Keratinocyte (primary cell): ENCODE results near the gene SURF2. TPM values are rescaled to one million over a fixed set of nuclear protein-coding genes. Genes with fewer than 3 reads are reported as not detected.

Experiments used
- DNase-seq: peaks from one replicate; pipeline ENCODE4 v3.0.0-alpha.2; 2011; ENCODE audit warnings: low read depth, missing footprints, low spot score
- FAIRE-seq: peaks from 2 replicates; lab custom pipeline; 2011; peaks lifted over from hg19 to GRCh38; lab: Jason Lieb, UNC
- H2AFZ ChIP-seq: 2 replicates; pipeline ENCODE4 v1.6.0; 2012; ENCODE audit warnings: low read length, control low read depth, inconsistent platforms; ENCODE audit not compliant: control insufficient read depth
- H3K27ac ChIP-seq: 2 replicates; pipeline ENCODE4 v1.5.1; 2011; ENCODE audit warnings: low read length; ENCODE audit not compliant: control insufficient read depth, insufficient read depth
- H3K27me3 ChIP-seq: 3 replicates; pipeline ENCODE4 v1.6.0; 2011; ENCODE audit warnings: low read length; ENCODE audit not compliant: control insufficient read depth, insufficient read depth; ENCODE audit errors: extremely low read depth
- H3K36me3 ChIP-seq, 2 experiments: 2 replicates in 1 of 2; 3 replicates in 1 of 2; pipeline ENCODE4 v1.5.1; 2011; ENCODE audit warnings: low read length in 2 of 2, mild to moderate bottlenecking in 1 of 2; ENCODE audit not compliant: control insufficient read depth in 2 of 2, insufficient read depth in 2 of 2; ENCODE audit errors: extremely low read depth in 1 of 2
- H3K4me1 ChIP-seq: 3 replicates; pipeline ENCODE4 v1.5.1; 2011; ENCODE audit warnings: low read length; ENCODE audit not compliant: control insufficient read depth, insufficient read depth; ENCODE audit errors: extremely low read depth
- H3K4me2 ChIP-seq: 3 replicates; pipeline ENCODE4 v1.6.0; 2011; ENCODE audit warnings: low read depth, low read length; ENCODE audit not compliant: control insufficient read depth, insufficient read depth; ENCODE audit errors: extremely low read depth
- H3K4me3 ChIP-seq, 3 experiments: fragments of 200-600 bp in 1 of 3; sonication (generic) in 1 of 3; 2 replicates in 2 of 3; 3 replicates in 1 of 3; pipeline ENCODE4 v1.5.1; 2011 to 2016; ENCODE audit warnings: low read length in 3 of 3, mild to moderate bottlenecking in 3 of 3, control low read depth in 2 of 3, inconsistent platforms in 1 of 3, low read depth in 1 of 3, mixed read lengths in 1 of 3, mixed run types in 1 of 3, moderate library complexity in 1 of 3; ENCODE audit not compliant: control insufficient read depth in 2 of 3, insufficient read depth in 2 of 3; ENCODE audit errors: extremely low read depth in 1 of 3
- H3K79me2 ChIP-seq: 2 replicates; pipeline ENCODE4 v1.6.0; 2012; ENCODE audit warnings: low read length; ENCODE audit not compliant: control insufficient read depth, insufficient read depth
- H3K9ac ChIP-seq: 3 replicates; pipeline ENCODE4 v1.6.0; 2011; ENCODE audit warnings: low read length; ENCODE audit not compliant: control insufficient read depth, insufficient read depth; ENCODE audit errors: extremely low read depth
- H3K9me1 ChIP-seq: 3 replicates; pipeline ENCODE4 v1.6.0; 2011; ENCODE audit warnings: low read length; ENCODE audit not compliant: control insufficient read depth, insufficient read depth; ENCODE audit errors: extremely low read depth
- H3K9me3 ChIP-seq: 2 replicates; pipeline ENCODE4 v1.5.1; 2012; ENCODE audit warnings: low read depth, low read length; ENCODE audit not compliant: control insufficient read depth
- H4K20me1 ChIP-seq: 3 replicates; pipeline ENCODE4 v1.6.0; 2011; ENCODE audit warnings: low read length; ENCODE audit not compliant: control insufficient read depth, insufficient read depth; ENCODE audit errors: extremely low read depth
- EZH2 ChIP-seq: IDR thresholded peaks from one replicate; pipeline ENCODE4 v1.6.1; 2012; ENCODE audit warnings: inconsistent platforms, mild to moderate bottlenecking, low read length, moderate library complexity
- dilution Hi-C: fragments of 300-500 bp; cut with MboI; formaldehyde crosslinking; loops from one replicate; pipeline ENCODE4 v1.7.0; 2020; ENCODE audit warnings: low sequenced_read_pairs; ENCODE audit not compliant: extremely low pct_ligation_motif_present
- polyA plus RNA-seq, 5 experiments: library from polyadenylated mRNA; depleted of rRNA in 3 of 5; stranded (reverse) in 3 of 5; stranded (forward) in 1 of 5; unstranded in 1 of 5; fragments of >200 nt; gene quantifications; 1 replicate in 1 of 5; 2 replicates in 3 of 5; 3 replicates in 1 of 5; pipeline versions ENCODE4 v1.2.1 to v1.2.3, GENCODE V29; 2011 to 2012; ENCODE audit warnings: missing spikeins in 2 of 5, low read depth in 1 of 5, low replicate concordance in 1 of 5
- TF ChIP-seq, protein P1 (sequence below), 3 experiments: IDR thresholded peaks in 1 of 3; conservative IDR thresholded peaks in 1 of 3; optimal IDR thresholded peaks in 1 of 3; 2 replicates in 2 of 3; 3 replicates in 1 of 3; pipeline versions ENCODE3 to v1.5.1; 2011; ENCODE audit warnings: low read length in 3 of 3, mild to moderate bottlenecking in 3 of 3, moderate library complexity in 2 of 3, control low read depth in 1 of 3, inconsistent platforms in 1 of 3; ENCODE audit not compliant: insufficient read depth in 2 of 3; ENCODE audit errors: extremely low read depth in 1 of 3

SURF2 gene
- polyA plus RNA-seq, 1 donor (not counting 4 experiments of a cell fraction or from before 2014, with no cell fraction given): 28.2 TPM

DNA sequence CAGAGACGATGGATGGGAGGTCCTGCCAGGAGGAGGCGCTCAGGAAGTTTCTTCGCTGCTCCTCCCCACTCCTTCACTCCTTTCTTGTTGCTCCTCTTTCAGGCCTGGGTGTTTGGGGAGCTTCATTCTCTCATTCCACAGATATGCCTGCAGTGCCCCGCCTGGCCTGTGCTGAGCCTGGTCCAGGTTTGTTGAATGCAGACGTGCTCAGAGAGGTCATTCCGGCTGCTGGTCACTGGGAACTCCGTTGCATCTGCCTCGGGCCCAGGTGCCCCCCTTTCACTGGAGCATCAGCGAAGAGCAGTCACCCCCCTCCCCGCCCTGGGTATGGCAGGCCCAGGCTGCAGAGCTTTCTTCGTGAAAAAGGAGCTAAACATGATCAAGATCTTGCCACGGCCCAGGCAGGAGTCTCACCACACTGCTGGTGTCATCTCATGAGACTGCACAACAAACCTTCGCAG, 35.9 kb upstream of the SURF2 start:
- Histone ChIP-seq H3K4me3 (no peak overlapping the region), H3K27me3 (peaks cover 8% of the 10 kb centered on the region), H3K4me2 (no peak overlapping the region), H3K9ac (no peak overlapping the region), H3K36me3 (no peaks in the 10 kb centered on the region), H4K20me1 (no peaks in the 10 kb centered on the region), H3K4me1 (no peaks in the 10 kb centered on the region), H3K9me1 (no peaks in the 10 kb centered on the region), H2AFZ (no peak overlapping the region), H3K79me2 (no peaks in the 10 kb centered on the region), H3K9me3 (no peaks in the 10 kb centered on the region), H3K27ac (no peak overlapping the region)
- no peak for DNase-seq
- dilution Hi-C loops: no loop called here
- FAIRE-seq: no peak
- TF ChIP-seq, protein P1, sequence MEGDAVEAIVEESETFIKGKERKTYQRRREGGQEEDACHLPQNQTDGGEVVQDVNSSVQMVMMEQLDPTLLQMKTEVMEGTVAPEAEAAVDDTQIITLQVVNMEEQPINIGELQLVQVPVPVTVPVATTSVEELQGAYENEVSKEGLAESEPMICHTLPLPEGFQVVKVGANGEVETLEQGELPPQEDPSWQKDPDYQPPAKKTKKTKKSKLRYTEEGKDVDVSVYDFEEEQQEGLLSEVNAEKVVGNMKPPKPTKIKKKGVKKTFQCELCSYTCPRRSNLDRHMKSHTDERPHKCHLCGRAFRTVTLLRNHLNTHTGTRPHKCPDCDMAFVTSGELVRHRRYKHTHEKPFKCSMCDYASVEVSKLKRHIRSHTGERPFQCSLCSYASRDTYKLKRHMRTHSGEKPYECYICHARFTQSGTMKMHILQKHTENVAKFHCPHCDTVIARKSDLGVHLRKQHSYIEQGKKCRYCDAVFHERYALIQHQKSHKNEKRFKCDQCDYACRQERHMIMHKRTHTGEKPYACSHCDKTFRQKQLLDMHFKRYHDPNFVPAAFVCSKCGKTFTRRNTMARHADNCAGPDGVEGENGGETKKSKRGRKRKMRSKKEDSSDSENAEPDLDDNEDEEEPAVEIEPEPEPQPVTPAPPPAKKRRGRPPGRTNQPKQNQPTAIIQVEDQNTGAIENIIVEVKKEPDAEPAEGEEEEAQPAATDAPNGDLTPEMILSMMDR (optimal IDR thresholded peaks at IDR 0.05 in 1 of 3, IDR thresholded peaks at IDR 0.05 in 1 of 3, conservative IDR thresholded peaks at IDR 0.05 in 1 of 3; ENCODE audit: extremely low read depth in 1 of 3, insufficient read depth in 2 of 3, low read length in 3 of 3): no peak
- no peak for TF ChIP-seq EZH2

DNA sequence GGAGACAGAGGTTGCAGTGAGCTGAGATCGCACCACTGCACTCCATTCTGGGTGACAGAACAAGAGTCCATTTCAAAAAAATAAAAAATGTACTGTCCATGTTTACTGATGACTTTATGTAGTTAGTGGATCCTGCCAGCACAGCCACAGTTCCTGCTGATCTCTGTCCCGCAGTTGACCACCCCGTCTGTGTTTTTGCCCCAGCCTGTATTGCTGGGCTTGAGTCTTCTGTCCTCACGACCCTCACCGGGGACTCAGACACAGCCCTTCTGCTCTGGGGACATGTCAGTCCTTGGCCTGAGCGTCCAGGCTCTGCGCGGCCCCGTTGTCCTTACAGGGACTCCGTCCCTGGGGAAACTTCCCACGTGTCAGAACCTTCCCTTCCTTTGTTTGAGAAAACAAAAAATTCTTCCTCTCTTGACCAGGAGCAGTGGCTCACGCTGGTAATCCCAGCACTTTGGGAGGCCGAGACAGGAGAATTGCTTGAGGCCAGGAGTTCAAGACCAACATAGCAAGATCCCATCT, 34.9 kb upstream of the SURF2 start:
- Histone ChIP-seq H3K4me3 (no peak overlapping the region), H3K4me2 (no peak overlapping the region), H3K9me3 (no peaks in the 10 kb centered on the region), H2AFZ (no peak overlapping the region), H3K9me1 (no peaks in the 10 kb centered on the region), H4K20me1 (no peaks in the 10 kb centered on the region), H3K36me3 (no peaks in the 10 kb centered on the region), H3K27me3 (peaks cover 8% of the 10 kb centered on the region), H3K9ac (no peak overlapping the region), H3K4me1 (no peaks in the 10 kb centered on the region), H3K27ac (no peak overlapping the region), H3K79me2 (no peaks in the 10 kb centered on the region)
- DNase-seq (no peak), FAIRE-seq (no peak)
- TF ChIP-seq, protein P1 (optimal IDR thresholded peaks at IDR 0.05 in 1 of 3, IDR thresholded peaks at IDR 0.05 in 1 of 3, conservative IDR thresholded peaks at IDR 0.05 in 1 of 3; ENCODE audit: extremely low read depth in 1 of 3, insufficient read depth in 2 of 3, low read length in 3 of 3): no peak
- no peak for TF ChIP-seq EZH2
- dilution Hi-C loops: no loop called here
